Calu3 (cell line): ENCODE measurements around the gene DCLK2. TPM values are rescaled to one million over a fixed set of nuclear protein-coding genes. Genes with fewer than 3 reads are reported as not detected.

Source experiments
- BruUV-seq: library from RNA; stranded (reverse); fragments of 400-500 nt; replicated peaks from 2 replicates; lab custom pipeline; 2021; lab: Mats Ljungman, UMichigan
- CTCF ChIA-PET: fragments of 300-600 bp; sonication (Branson Sonifier 250); formaldehyde crosslinking; loops from one replicate; lab custom pipeline; 2022; ENCODE audit warnings: antibody characterized with exemption; lab: Charles Lee
- DNase-seq: peaks from one replicate; pipeline ENCODE4 v3.0.0; 2022
- H3K27ac Mint-ChIP-seq: one replicate; pipeline ENCODE4 v1.8.0; 2022; ENCODE audit warnings: mixed read lengths; ENCODE audit not compliant: unreplicated experiment
- H3K27me3 Mint-ChIP-seq: one replicate; pipeline ENCODE4 v1.8.0; 2022; ENCODE audit warnings: mixed read lengths; ENCODE audit not compliant: unreplicated experiment
- H3K36me3 Mint-ChIP-seq: one replicate; pipeline ENCODE4 v1.8.0; 2022; ENCODE audit warnings: mild to moderate bottlenecking, moderate library complexity, mixed read lengths; ENCODE audit not compliant: insufficient read depth, unreplicated experiment
- H3K4me1 Mint-ChIP-seq: one replicate; pipeline ENCODE4 v1.8.0; 2022; ENCODE audit warnings: mild to moderate bottlenecking, low read depth, mixed read lengths; ENCODE audit not compliant: unreplicated experiment
- H3K4me3 Mint-ChIP-seq: one replicate; pipeline ENCODE4 v1.8.0; 2022; ENCODE audit warnings: mild to moderate bottlenecking, low read depth, moderate library complexity, mixed read lengths; ENCODE audit not compliant: unreplicated experiment
- H3K9me3 Mint-ChIP-seq: one replicate; pipeline ENCODE4 v1.8.0; 2022; ENCODE audit warnings: low read depth, mixed read lengths; ENCODE audit not compliant: unreplicated experiment
- intact Hi-C: fragments of 100-400 bp; cut with micrococcal nuclease; formaldehyde crosslinking; loops from one replicate; pipeline ENCODE4 v1.10.0; 2022; ENCODE audit not compliant: unreplicated experiment
- total RNA-seq: library from RNA; stranded (reverse); gene quantifications from 2 replicates; pipeline ENCODE4 v1.2.3, GENCODE V29; 2022
- TF ChIP-seq, protein P1 (sequence below): fragments of 200-600 bp; IDR thresholded peaks from one replicate; pipeline ENCODE4 v1.8.0; 2022; ENCODE audit warnings: antibody characterized with exemption; ENCODE audit not compliant: unreplicated experiment

Gene DCLK2
- total RNA-seq, 1 experiment from 2014 or later, result 0.31 TPM

DNA sequence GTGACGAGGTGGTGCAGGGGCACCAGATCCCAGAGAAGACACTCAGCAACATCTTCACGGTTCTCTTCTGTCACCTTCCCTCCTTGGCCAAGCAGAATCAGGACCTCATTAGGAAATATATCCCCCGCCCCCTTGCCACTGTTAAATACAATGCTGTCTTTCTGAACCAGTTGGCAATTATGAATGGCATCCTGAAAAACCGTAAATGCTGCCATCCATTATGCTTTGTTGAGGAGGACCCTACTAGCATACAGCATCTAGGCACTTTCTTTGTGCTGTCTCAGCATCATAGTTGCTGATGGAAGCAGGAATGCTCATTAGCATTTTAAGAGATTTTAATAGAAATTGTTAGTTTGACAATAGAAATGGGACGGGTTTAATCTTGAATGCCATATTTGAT lies 138.5 kb downstream of the DCLK2 start:
- no peak overlapping the region for H3K4me3 Mint-ChIP-seq
- peaks cover 6% of the 10 kb centered on the region for H3K27me3 Mint-ChIP-seq
- CTCF ChIA-PET, result interaction anchor here (1.7 kb wide), 1 partner anchor 138 kb away, joined by 5 read pairs; no protein-coding TSS in a partner anchor
- H3K27ac Mint-ChIP-seq, result no peak overlapping the region
- intact Hi-C loops, result no loop called here
- H3K36me3 Mint-ChIP-seq, result no peaks in the 10 kb centered on the region
- TF ChIP-seq, protein P1, sequence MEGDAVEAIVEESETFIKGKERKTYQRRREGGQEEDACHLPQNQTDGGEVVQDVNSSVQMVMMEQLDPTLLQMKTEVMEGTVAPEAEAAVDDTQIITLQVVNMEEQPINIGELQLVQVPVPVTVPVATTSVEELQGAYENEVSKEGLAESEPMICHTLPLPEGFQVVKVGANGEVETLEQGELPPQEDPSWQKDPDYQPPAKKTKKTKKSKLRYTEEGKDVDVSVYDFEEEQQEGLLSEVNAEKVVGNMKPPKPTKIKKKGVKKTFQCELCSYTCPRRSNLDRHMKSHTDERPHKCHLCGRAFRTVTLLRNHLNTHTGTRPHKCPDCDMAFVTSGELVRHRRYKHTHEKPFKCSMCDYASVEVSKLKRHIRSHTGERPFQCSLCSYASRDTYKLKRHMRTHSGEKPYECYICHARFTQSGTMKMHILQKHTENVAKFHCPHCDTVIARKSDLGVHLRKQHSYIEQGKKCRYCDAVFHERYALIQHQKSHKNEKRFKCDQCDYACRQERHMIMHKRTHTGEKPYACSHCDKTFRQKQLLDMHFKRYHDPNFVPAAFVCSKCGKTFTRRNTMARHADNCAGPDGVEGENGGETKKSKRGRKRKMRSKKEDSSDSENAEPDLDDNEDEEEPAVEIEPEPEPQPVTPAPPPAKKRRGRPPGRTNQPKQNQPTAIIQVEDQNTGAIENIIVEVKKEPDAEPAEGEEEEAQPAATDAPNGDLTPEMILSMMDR, result no peak
- BruUV-seq, result no TSS peak
- no peak for DNase-seq
- no peaks in the 10 kb centered on the region for H3K9me3 Mint-ChIP-seq
- H3K4me1 Mint-ChIP-seq, result peaks cover 8% of the 10 kb centered on the region

DNA sequence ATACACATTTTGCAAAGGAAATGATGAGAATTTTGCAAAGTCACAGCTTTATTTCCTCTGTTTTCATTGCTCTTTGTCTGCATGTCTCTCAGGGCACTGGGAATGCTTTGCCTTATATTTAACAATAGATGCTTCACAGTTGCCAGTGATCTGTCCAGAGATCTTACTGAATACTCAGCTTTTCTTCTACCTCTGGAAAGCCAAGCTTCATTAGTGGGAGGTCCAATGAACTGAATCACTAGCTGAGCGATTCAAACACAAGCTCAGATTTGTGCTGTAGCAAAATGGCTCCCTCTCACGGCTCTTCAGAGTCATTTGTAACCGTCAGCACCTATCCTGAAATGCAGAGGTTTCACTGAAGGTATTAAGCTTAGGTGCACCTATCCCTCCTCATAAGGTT lies 138.9 kb downstream of the DCLK2 start:
- H3K36me3 Mint-ChIP-seq, result no peaks in the 10 kb centered on the region
- BruUV-seq, result no TSS peak
- no peak overlapping the region for H3K27ac Mint-ChIP-seq
- no peak overlapping the region for H3K4me3 Mint-ChIP-seq
- DNase-seq, result no peak
- CTCF ChIA-PET, result interaction anchor here (1.1 to 1.7 kb wide), 2 partner anchors 8 to 138 kb away, joined by 3 to 5 read pairs; no protein-coding TSS in a partner anchor
- H3K9me3 Mint-ChIP-seq, result no peaks in the 10 kb centered on the region
- H3K27me3 Mint-ChIP-seq, result peaks cover 1% of the 10 kb centered on the region
- TF ChIP-seq, protein P1, result no peak
- intact Hi-C loops, result no loop called here
- peaks cover 8% of the 10 kb centered on the region for H3K4me1 Mint-ChIP-seq

DNA sequence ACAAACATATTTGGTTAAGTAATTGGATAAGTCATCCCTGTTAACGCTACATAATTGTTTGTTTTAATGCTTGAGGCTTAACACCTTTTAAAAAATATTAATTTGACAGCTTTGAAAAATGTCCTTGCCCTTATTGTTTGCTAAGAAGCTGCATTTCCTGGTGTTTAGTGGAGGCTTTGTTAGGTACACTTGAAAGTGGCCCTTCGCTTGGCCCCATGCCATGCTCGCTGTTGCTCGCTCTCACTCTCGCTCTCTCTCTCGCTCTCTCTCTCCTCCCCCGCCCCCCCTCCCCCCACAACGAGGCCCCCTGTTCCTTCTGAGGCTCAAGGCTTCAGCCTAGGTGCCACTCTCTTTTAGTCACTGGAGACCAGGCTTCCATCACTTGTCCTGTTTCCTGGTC lies 139.6 kb downstream of the DCLK2 start:
- H3K27ac Mint-ChIP-seq, result no peak overlapping the region
- no peaks in the 10 kb centered on the region for H3K36me3 Mint-ChIP-seq
- BruUV-seq, result no TSS peak
- H3K4me1 Mint-ChIP-seq, result peaks cover 8% of the 10 kb centered on the region
- TF ChIP-seq, protein P1, result no peak
- CTCF ChIA-PET, result interaction anchor here (1.1 to 1.7 kb wide), 2 partner anchors 8 to 139 kb away, joined by 3 to 5 read pairs; no protein-coding TSS in a partner anchor
- no peak for DNase-seq
- intact Hi-C loops, result no loop called here
- no peaks in the 10 kb centered on the region for H3K27me3 Mint-ChIP-seq
- H3K4me3 Mint-ChIP-seq, result no peak overlapping the region
- no peaks in the 10 kb centered on the region for H3K9me3 Mint-ChIP-seq

DNA sequence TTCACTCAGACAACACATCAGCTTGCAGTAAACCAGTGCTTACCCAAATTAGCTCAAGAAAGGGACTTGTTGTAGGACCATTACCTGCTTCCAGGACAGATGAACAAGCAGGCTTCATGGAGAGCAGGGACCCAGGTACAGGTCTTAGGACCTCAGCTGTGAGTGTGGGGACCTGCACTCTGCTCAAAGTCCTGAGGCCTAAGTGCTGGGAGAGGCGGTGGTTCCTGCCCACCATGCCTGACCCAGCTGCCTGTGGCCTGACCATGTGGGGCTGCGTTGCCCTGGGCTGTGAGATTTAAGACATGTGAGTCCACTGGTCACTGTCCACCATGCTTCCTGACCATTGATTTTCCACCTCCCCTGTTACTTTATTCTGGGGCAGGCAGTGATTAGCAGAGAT lies 140.2 kb downstream of the DCLK2 start:
- H3K9me3 Mint-ChIP-seq, result no peaks in the 10 kb centered on the region
- no peaks in the 10 kb centered on the region for H3K36me3 Mint-ChIP-seq
- H3K4me1 Mint-ChIP-seq, result peaks cover 8% of the 10 kb centered on the region
- no peak for DNase-seq
- H3K27ac Mint-ChIP-seq, result no peak overlapping the region
- H3K27me3 Mint-ChIP-seq, result no peaks in the 10 kb centered on the region
- intact Hi-C loops, result no loop called here
- BruUV-seq, result no TSS peak
- TF ChIP-seq, protein P1, result no peak
- H3K4me3 Mint-ChIP-seq, result no peak overlapping the region
- CTCF ChIA-PET, result interaction anchor here (1.1 kb wide), 1 partner anchor 9 kb away, joined by 3 read pairs; no protein-coding TSS in a partner anchor
